ENCODE data around the gene REC114.

REC114 gene

GRCh38 chr15:73607843-73608242 is 164.9 kb downstream of the REC114 start:
- DNase-seq = no peak

GRCh38 chr15:73608475-73608874 is 165.5 kb downstream of the REC114 start:
- DNase-seq = no peak

- no peak for DNase-seq
Measured at GRCh38 chr15:73608941-73609340, 166.0 kb downstream of the REC114 start.
